Naive thymus-derived CD4-positive, alpha-beta T cell (primary cell): ENCODE measurements around the gene BRMS1. TPM values are rescaled to one million over a fixed set of nuclear protein-coding genes. Genes with fewer than 3 reads are reported as not detected.

Experiments used
- ATAC-seq: fragments of 150-1000 bp; cut with Tn5 transposase; 2 replicates; pipeline ENCODE4 v1.10.0; 2021; ENCODE audit warnings: mild to moderate bottlenecking, moderate library complexity
- CTCF ChIA-PET: fragments of 350-600 bp; sonication (Branson Sonifier 250); formaldehyde crosslinking; loops from one replicate; lab custom pipeline; 2021; ENCODE audit warnings: antibody characterized with exemption; lab: Charles Lee
- POLR2A ChIA-PET: fragments of 350-600 bp; sonication (Branson Sonifier 250); formaldehyde crosslinking; loops from one replicate; lab custom pipeline; 2021; ENCODE audit warnings: antibody characterized with exemption, inconsistent platforms; lab: Charles Lee
- DNase-seq, 9 donors: peaks; one replicate each; pipeline versions ENCODE4 v3.0.0 to v3.0.0-alpha.2; 2020 to 2022; ENCODE audit warnings: mixed read lengths in 1 of 9
- H3K27ac ChIP-seq: one replicate; pipeline ENCODE4 v1.7.0; 2013; ENCODE audit warnings: mild to moderate bottlenecking, low read depth, low read length, moderate library complexity
- H3K27me3 ChIP-seq, 2 donors: one replicate each; pipeline ENCODE4 v1.7.0; 2013; ENCODE audit warnings: low read length in 2 of 2, mild to moderate bottlenecking in 2 of 2, moderate library complexity in 2 of 2; ENCODE audit not compliant: control insufficient read depth in 2 of 2, insufficient read depth in 2 of 2
- H3K36me3 ChIP-seq, 3 experiments: 1 replicate in 2 of 3; 2 replicates in 1 of 3; pipeline ENCODE4 v1.7.0; 2013; ENCODE audit warnings: low read length in 3 of 3, mild to moderate bottlenecking in 3 of 3, moderate library complexity in 1 of 3; ENCODE audit not compliant: insufficient read depth in 3 of 3, control insufficient read depth in 2 of 3
- H3K4me1 ChIP-seq, 2 donors: one replicate each; pipeline ENCODE4 v1.7.0; 2013; ENCODE audit warnings: low read length in 2 of 2, mild to moderate bottlenecking in 2 of 2, moderate library complexity in 1 of 2; ENCODE audit not compliant: control insufficient read depth in 2 of 2, insufficient read depth in 2 of 2
- H3K4me3 ChIP-seq: 2 replicates; pipeline ENCODE4 v1.7.0; 2013; ENCODE audit warnings: mild to moderate bottlenecking, low read length
- H3K9me3 ChIP-seq, 3 experiments: 1 replicate in 2 of 3; 2 replicates in 1 of 3; pipeline ENCODE4 v1.7.0; 2013; ENCODE audit warnings: low read length in 3 of 3; ENCODE audit not compliant: control insufficient read depth in 2 of 3
- H3K27ac Mint-ChIP-seq, 9 donors: one replicate each; pipeline ENCODE4 v1.8.0; 2020 to 2022; ENCODE audit warnings: mixed read lengths in 9 of 9, mild to moderate bottlenecking in 8 of 9, moderate library complexity in 5 of 9, inconsistent platforms in 2 of 9
- H3K27me3 Mint-ChIP-seq, 5 donors: one replicate each; pipeline ENCODE4 v1.8.0; 2021 to 2022; ENCODE audit warnings: mixed read lengths in 5 of 5, mild to moderate bottlenecking in 1 of 5
- H3K36me3 Mint-ChIP-seq, 5 donors: one replicate each; pipeline ENCODE4 v1.8.0; 2020 to 2022; ENCODE audit warnings: mixed read lengths in 5 of 5, mild to moderate bottlenecking in 3 of 5, inconsistent platforms in 1 of 5
- H3K4me1 Mint-ChIP-seq, 7 donors: one replicate each; pipeline ENCODE4 v1.8.0; 2020 to 2022; ENCODE audit warnings: mixed read lengths in 7 of 7, mild to moderate bottlenecking in 3 of 7, inconsistent platforms in 1 of 7
- H3K4me3 Mint-ChIP-seq, 10 donors: one replicate each; pipeline ENCODE4 v1.8.0; 2020 to 2022; ENCODE audit warnings: mild to moderate bottlenecking in 10 of 10, mixed read lengths in 10 of 10, moderate library complexity in 6 of 10, inconsistent platforms in 2 of 10
- H3K9me3 Mint-ChIP-seq, 11 donors: one replicate each; pipeline ENCODE4 v1.8.0; 2020 to 2022; ENCODE audit warnings: mixed read lengths in 11 of 11, mild to moderate bottlenecking in 4 of 11, inconsistent platforms in 1 of 11, moderate library complexity in 1 of 11
- intact Hi-C, 2 donors: fragments of 100-400 bp; cut with micrococcal nuclease; formaldehyde crosslinking; loops; one replicate each; pipeline ENCODE4 v1.15.1; 2023
- polyA plus RNA-seq, 2 donors: library from polyadenylated mRNA; unstranded; fragments of 300-500 nt; fragmentation: Illumina TruSeq; gene quantifications; one replicate each; pipeline ENCODE4 v1.2.3, GENCODE V29; 2021
- total RNA-seq, 6 experiments: library from RNA in 5 of 6; stranded (reverse) in 5 of 6; gene quantifications; 1 replicate in 5 of 6; 2 replicates in 1 of 6; pipeline ENCODE4 v1.2.3 and lab custom pipeline; 2021 to 2026

BRMS1 gene
- total and polyA plus RNA-seq, 7 experiments from 2014 or later: 35.9 to 73.5 (median 49.4) TPM

DNA sequence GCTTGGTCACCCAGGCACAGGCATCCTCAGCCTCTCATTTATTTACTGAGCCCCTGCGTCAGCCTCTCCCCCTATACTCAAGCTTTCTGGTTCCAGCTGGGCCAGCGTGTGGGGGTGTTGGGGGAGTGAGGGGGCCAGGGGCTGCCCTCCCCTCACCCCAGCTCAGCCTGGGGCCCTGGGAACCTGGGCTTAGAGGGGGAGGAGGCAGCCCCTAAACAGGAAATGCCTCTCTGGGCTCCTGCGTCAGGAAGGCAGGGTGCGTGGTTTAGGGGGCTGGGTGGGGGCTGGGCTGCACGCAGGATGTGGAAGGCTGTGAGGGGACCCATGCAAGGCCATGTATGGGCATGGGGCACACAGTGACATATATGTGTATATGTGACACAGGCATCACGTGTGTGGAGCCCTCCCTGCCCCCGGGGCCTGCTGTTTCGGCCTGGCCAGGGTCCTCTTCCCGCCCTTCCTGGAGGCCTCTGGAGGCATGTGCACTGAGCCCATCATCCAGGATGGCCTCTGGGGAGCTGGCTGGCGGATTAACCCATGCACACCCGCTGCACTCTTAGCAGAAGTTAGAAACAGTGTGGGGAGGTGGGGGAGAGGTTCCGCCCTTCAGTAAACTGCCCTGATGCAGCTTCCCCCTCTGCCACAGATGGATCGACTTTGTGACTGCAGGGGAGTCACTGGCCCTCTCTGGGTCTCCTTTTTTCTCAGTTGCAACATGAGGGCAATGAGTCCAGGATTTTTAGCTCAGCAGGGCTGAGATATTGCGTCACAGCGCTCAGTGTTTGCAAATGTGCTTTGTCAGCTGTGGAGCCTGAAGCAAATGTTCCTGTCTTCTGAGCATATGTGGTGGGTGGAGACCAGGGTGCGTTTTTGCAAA lies 26.9 kb downstream of the BRMS1 start:
- no peaks in the 10 kb centered on the region for H3K27me3 ChIP-seq
- peaks cover 32 to 60% of the 10 kb centered on the region in 2 donors for H3K4me1 ChIP-seq
- peak in 7 of 9 donors; percentile 79 to 96 (median 86) for DNase-seq
- intact Hi-C loops: loop anchor here in 1 of 2 donors (1.0 to 5.0 kb wide), 3 partner anchors 10 to 1189 kb away; partner anchors contain the start of genes BRMS1, CDK2AP2 and PITPNM1
- Mint-ChIP-seq H3K4me1 (peaks cover 39 to 78% (median 63%) of the 10 kb centered on the region in 7 donors), H3K36me3 (peaks cover 0 to 12% (median 0%) of the 10 kb centered on the region in 5 donors), H3K9me3 (peaks cover 0 to 5% (median 0%) of the 10 kb centered on the region in 11 donors), H3K27ac (peak overlapping the region; percentile 88 to 100 (median 99)), H3K27me3 (peaks cover 0 to 9% (median 0%) of the 10 kb centered on the region in 5 donors), H3K4me3 (peak overlapping the region; percentile 45 to 89 (median 83))
- POLR2A ChIA-PET: interaction anchor here (0.6 to 2.9 kb wide), 17 partner anchors 9 to 894 kb away, joined by 3 to 26 read pairs (median 4); partner anchors contain the start of genes B4GAT1, BRMS1, MUS81 and SLC29A2
- H3K9me3 ChIP-seq: no peaks in the 10 kb centered on the region
- H3K4me3 ChIP-seq: peak overlapping the region; percentile 54
- CTCF ChIA-PET: interaction anchor here (1.0 to 2.1 kb wide), 3 partner anchors 9 to 69 kb away, joined by 3 to 14 read pairs (median 4); no protein-coding TSS in a partner anchor
- no peaks in the 10 kb centered on the region for H3K36me3 ChIP-seq
- H3K27ac ChIP-seq: peak overlapping the region; percentile 99
- ATAC-seq: peak; percentile 93

DNA sequence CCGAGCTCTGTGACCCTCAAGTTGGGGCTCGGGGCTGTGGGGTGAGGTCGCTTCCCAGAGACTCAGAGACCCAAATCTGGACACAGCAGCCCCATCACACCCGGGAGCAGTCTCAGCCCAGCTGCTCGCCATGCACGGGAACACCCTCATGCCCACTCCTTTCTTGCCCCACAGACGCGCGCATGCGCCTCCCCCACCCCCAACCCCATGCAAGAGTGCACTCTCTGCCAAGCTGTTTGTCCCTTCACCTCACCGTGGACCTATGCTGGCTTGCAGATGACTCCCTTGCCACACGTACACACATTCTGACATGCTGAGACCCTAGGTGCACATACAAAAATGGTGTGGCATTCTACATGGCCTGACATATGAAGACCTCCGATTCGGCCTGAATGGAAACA lies 27.6 kb downstream of the BRMS1 start:
- peaks cover 0 to 5% (median 0%) of the 10 kb centered on the region in 11 donors for H3K9me3 Mint-ChIP-seq
- peaks cover 0 to 12% (median 0%) of the 10 kb centered on the region in 5 donors for H3K36me3 Mint-ChIP-seq
- H3K4me1 ChIP-seq: peaks cover 33 to 60% of the 10 kb centered on the region in 2 donors
- ATAC-seq (no peak), DNase-seq (peak in 7 of 9 donors; percentile 58 to 75 (median 65))
- H3K4me3 Mint-ChIP-seq: peak overlapping the region; percentile 37 to 89 (median 83)
- intact Hi-C loops: loop anchor here in 1 of 2 donors (1.0 to 5.0 kb wide), 2 partner anchors 28 to 1190 kb away; partner anchors contain the start of genes BRMS1, CDK2AP2 and PITPNM1
- H3K27ac Mint-ChIP-seq: peak overlapping the region; percentile 88 to 100 (median 99)
- no peaks in the 10 kb centered on the region for H3K27me3 ChIP-seq
- CTCF ChIA-PET: interaction anchor here (0.5 to 2.1 kb wide), 4 partner anchors 9 to 69 kb away, joined by 3 to 14 read pairs (median 4); no protein-coding TSS in a partner anchor
- POLR2A ChIA-PET: interaction anchor here (0.9 to 2.9 kb wide), 15 partner anchors 9 to 893 kb away, joined by 3 to 26 read pairs (median 4); partner anchors contain the start of genes B4GAT1, BRMS1, MRPL11 and MUS81
- H3K4me3 ChIP-seq: peak overlapping the region; percentile 54
- peaks cover 37 to 75% (median 56%) of the 10 kb centered on the region in 7 donors for H3K4me1 Mint-ChIP-seq
- H3K27me3 Mint-ChIP-seq: peaks cover 0 to 9% (median 0%) of the 10 kb centered on the region in 5 donors
- H3K27ac ChIP-seq: peak overlapping the region; percentile 99
- no peaks in the 10 kb centered on the region for H3K36me3 ChIP-seq
- H3K9me3 ChIP-seq: no peaks in the 10 kb centered on the region

GRCh38 chr11:66316849-66317251 lies 28.1 kb downstream of the BRMS1 start, which contains the start of gene CD248:
TSS of gene CD248 (minus strand) at chr11:66317044. CDS start at chr11:66317027, 17 bp downstream.
- ATAC-seq: no peak
- peak within 1 kb of the TSS; percentile 88 to 100 (median 99) for H3K27ac Mint-ChIP-seq
- H3K36me3 ChIP-seq: no peaks in the 10 kb centered on the region
- H3K27me3 ChIP-seq: no peaks in the 10 kb centered on the region
- H3K27ac ChIP-seq: peak within 1 kb of the TSS; percentile 99
- intact Hi-C loops: loop anchor here in 1 of 2 donors (1.0 to 5.0 kb wide), 2 partner anchors 28 to 1190 kb away; partner anchors contain the start of genes BRMS1, CDK2AP2 and PITPNM1
- peaks cover 0 to 12% (median 0%) of the 10 kb centered on the region in 5 donors for H3K36me3 Mint-ChIP-seq
- no peak for DNase-seq
- POLR2A ChIA-PET: interaction anchor here (0.9 to 2.9 kb wide), 13 partner anchors 10 to 893 kb away, joined by 3 to 26 read pairs (median 5); partner anchors contain the start of genes B4GAT1, BRMS1, MRPL11 and SLC29A2
- H3K9me3 ChIP-seq: no peaks in the 10 kb centered on the region
- H3K4me1 Mint-ChIP-seq: peaks cover 35 to 70% (median 51%) of the 10 kb centered on the region in 7 donors
- peak within 1 kb of the TSS; percentile 45 to 89 (median 83) for H3K4me3 Mint-ChIP-seq
- H3K9me3 Mint-ChIP-seq: peaks cover 0 to 5% (median 0%) of the 10 kb centered on the region in 11 donors
- CTCF ChIA-PET: interaction anchor here (0.5 to 2.1 kb wide), 3 partner anchors 10 to 34 kb away, joined by 3 to 14 read pairs (median 4); no protein-coding TSS in a partner anchor
- peaks cover 0 to 9% (median 0%) of the 10 kb centered on the region in 5 donors for H3K27me3 Mint-ChIP-seq
- H3K4me1 ChIP-seq: peaks cover 33 to 59% of the 10 kb centered on the region in 2 donors
- peak within 1 kb of the TSS; percentile 54 for H3K4me3 ChIP-seq

- peaks cover 35 to 67% (median 51%) of the 10 kb centered on the region in 7 donors for H3K4me1 Mint-ChIP-seq
- H3K27ac Mint-ChIP-seq: peak overlapping the region; percentile 13 to 100 (median 97)
- H3K4me3 ChIP-seq: no peak overlapping the region
These were observed 28.7 kb downstream of the BRMS1 start for GRCh38 chr11:66315921-66316811.

DNA sequence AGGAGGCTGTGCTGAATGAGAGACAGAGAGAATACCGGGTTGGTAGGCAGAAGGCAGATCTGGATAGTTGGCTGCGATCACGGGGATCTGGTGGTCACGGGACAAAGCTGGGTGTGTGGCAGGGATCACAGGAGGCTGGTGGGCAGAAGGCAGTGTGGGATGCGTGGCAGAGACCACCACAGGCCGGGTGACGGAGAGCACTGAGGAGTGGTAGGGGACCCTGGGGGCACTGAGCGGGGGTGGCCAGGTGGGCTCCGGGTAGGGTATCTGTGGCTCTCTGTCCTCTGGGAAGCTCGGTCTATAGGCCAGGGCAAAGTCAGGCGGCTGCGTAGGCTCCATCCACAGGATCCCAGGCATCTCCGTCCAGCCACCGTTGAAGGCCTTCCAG lies 29.4 kb downstream of the BRMS1 start:
- peak overlapping the region; percentile 99 for H3K27ac ChIP-seq
- intact Hi-C loops: loop anchor here in 1 of 2 donors (5.0 kb wide), 1 partner anchor 1192 kb away; the partner anchor contains the start of genes CDK2AP2 and PITPNM1
- peaks cover 33 to 59% of the 10 kb centered on the region in 2 donors for H3K4me1 ChIP-seq
- no peak for DNase-seq
- peaks cover 0 to 9% (median 0%) of the 10 kb centered on the region in 5 donors for H3K27me3 Mint-ChIP-seq
- H3K27me3 ChIP-seq: no peaks in the 10 kb centered on the region
- H3K36me3 Mint-ChIP-seq: peaks cover 0 to 12% (median 0%) of the 10 kb centered on the region in 5 donors
- peak overlapping the region; percentile 15 to 100 (median 97) for H3K27ac Mint-ChIP-seq
- peaks cover 35 to 67% (median 51%) of the 10 kb centered on the region in 7 donors for H3K4me1 Mint-ChIP-seq
- no peak overlapping the region for H3K4me3 ChIP-seq
- ChIA-PET POLR2A (interaction anchor here (0.7 to 1.2 kb wide), 6 partner anchors 11 to 313 kb away, joined by 3 to 5 read pairs (median 4); partner anchors contain the start of genes B4GAT1, BANF1 and EIF1AD), CTCF (no interaction called here)
- H3K4me3 Mint-ChIP-seq: peak overlapping the region in 9 of 10 donors; percentile 37 to 83 (median 72)
- no peaks in the 10 kb centered on the region for H3K36me3 ChIP-seq
- peaks cover 0 to 5% (median 0%) of the 10 kb centered on the region in 11 donors for H3K9me3 Mint-ChIP-seq
- ATAC-seq: no peak
- no peaks in the 10 kb centered on the region for H3K9me3 ChIP-seq

More at GRCh38 chr11:66315921-66316811, 28.7 kb downstream of the BRMS1 start:
- CTCF ChIA-PET: interaction anchor here (2.1 kb wide), 1 partner anchor 10 kb away, joined by 14 read pairs; no protein-coding TSS in a partner anchor
- ATAC-seq (no peak), DNase-seq (no peak)
- Histone ChIP-seq H3K4me1 (peaks cover 33 to 59% of the 10 kb centered on the region in 2 donors), H3K36me3 (no peaks in the 10 kb centered on the region), H3K9me3 (no peaks in the 10 kb centered on the region), H3K27me3 (no peaks in the 10 kb centered on the region), H3K27ac (peak overlapping the region; percentile 99)
- Mint-ChIP-seq H3K9me3 (peaks cover 0 to 5% (median 0%) of the 10 kb centered on the region in 11 donors), H3K36me3 (peaks cover 0 to 12% (median 0%) of the 10 kb centered on the region in 5 donors), H3K27me3 (peaks cover 0 to 9% (median 0%) of the 10 kb centered on the region in 5 donors), H3K4me3 (peak overlapping the region in 9 of 10 donors; percentile 37 to 83 (median 67))
- intact Hi-C loops: loop anchor here in 1 of 2 donors (5.0 kb wide), 1 partner anchor 1191 kb away; the partner anchor contains the start of genes CDK2AP2 and PITPNM1
- POLR2A ChIA-PET: interaction anchor here (0.8 to 2.9 kb wide), 9 partner anchors 11 to 314 kb away, joined by 3 to 12 read pairs (median 4); partner anchors contain the start of genes B4GAT1, BANF1, BRMS1 and EIF1AD
